ENCODE results near the gene TMCO6. TPM values are rescaled to one million over a fixed set of nuclear protein-coding genes. Genes with fewer than 3 reads are reported as not detected.

Gene TMCO6
- total and polyA plus RNA-seq, 2 of the 4 experiments (the other 2 are of a cell fraction) = 6.6 to 10.6 TPM

- Histone ChIP-seq H3K4ac (ENCODE audit: low read depth, low read length) (no peak overlapping the region), H3K9me1 (ENCODE audit: insufficient read depth, low read length) (peaks cover 4% of the 10 kb centered on the region), H2BK120ac (ENCODE audit: low read depth, low read length) (no peak overlapping the region), H3K18ac (ENCODE audit: low read depth, low read length) (no peak overlapping the region), H2BK20ac (ENCODE audit: low read depth, low read length) (no peak overlapping the region), H2AK9ac (replicated peaks; ENCODE audit: low read depth, low read length, poor library complexity) (no peak overlapping the region), H3K9me3 (ENCODE audit: control insufficient read depth, insufficient read depth, low read length) (no peaks in the 10 kb centered on the region), H3K4me2 (ENCODE audit: low read depth, low read length) (no peak overlapping the region), H4K20me1 (ENCODE audit: insufficient read depth, low read length) (no peaks in the 10 kb centered on the region), H3K27ac (ENCODE audit: insufficient read depth, low read length) (no peak overlapping the region), H3K56ac (ENCODE audit: extremely low read depth, insufficient read depth, low read length) (no peak overlapping the region), H2BK15ac (ENCODE audit: low read depth, low read length) (no peak overlapping the region), H3K36me3 (ENCODE audit: control insufficient read depth, insufficient read depth, low read length) (no peaks in the 10 kb centered on the region), H4K91ac (ENCODE audit: insufficient read depth, low read depth, low read length) (no peak overlapping the region), H2BK5ac (ENCODE audit: low read depth, low read length, poor library complexity, severe bottlenecking) (no peak overlapping the region), H2AK5ac (ENCODE audit: low read depth, low read length) (no peak overlapping the region; the same call in 1 of the 2 replicates), H4K8ac (ENCODE audit: low read depth in 2 of 2, low read length in 2 of 2) (no peak overlapping the region), H3K27me3 (ENCODE audit: control insufficient read depth, insufficient read depth, low read length) (peaks cover 15% of the 10 kb centered on the region), H3K23ac (ENCODE audit: low read depth, low read length) (no peak overlapping the region), H3K4me3 (ENCODE audit: insufficient read depth, low read depth, low read length) (no peak overlapping the region), H3K9ac (ENCODE audit: low read depth, low read length) (no peak overlapping the region), H2AFZ (replicated peaks; ENCODE audit: low read length, poor library complexity) (no peak overlapping the region), H3K4me1 (ENCODE audit: control insufficient read depth, insufficient read depth, low read length) (peaks cover 8% of the 10 kb centered on the region), H3K14ac (replicated peaks; ENCODE audit: low read depth, low read length) (no peak overlapping the region), H3K79me1 (ENCODE audit: low read depth in 1 of 2, low read length in 2 of 2) (peaks cover 6 to 9% of the 10 kb centered on the region in 2 experiments), H4K5ac (ENCODE audit: low read depth, low read length) (no peak overlapping the region)
- dilution Hi-C loops (cut with HindIII; ENCODE audit: low sequenced_read_pairs, unreplicated experiment) = no loop called here
- DNase-seq (no peak), ATAC-seq (ENCODE audit: low read depth) (no peak)
- POLR2A ChIA-PET (ENCODE audit: unreplicated experiment) = interaction anchor here (0.6 kb wide), 1 partner anchor 269 kb away, joined by 3 read pairs; no protein-coding TSS in a partner anchor
- in situ Hi-C loops (cut with MboI; ENCODE audit: low sequenced_read_pairs) = no loop called here
- CTCF ChIA-PET = interaction anchor here (0.6 to 1.4 kb wide), 4 partner anchors 9 to 88 kb away, joined by 3 to 8 read pairs (median 4); partner anchors contain the start of genes EIF4EBP3 and SRA1
- intact Hi-C loops (cut with micrococcal nuclease) = loop anchor here (1.0 to 10.0 kb wide), 4 partner anchors 60 to 391 kb away; partner anchors contain the start of genes APBB3 and SLC35A4
- no TSS peak for BruUV-seq (replicated peaks)
- 100% methylated on average over 1 of the region's 8 CpGs; no CpG with 5 or more reads in 1 of the 2 experiments for WGBS, 2 experiments (ENCODE audit: extremely low coverage in 2 of 2, insufficient read length in 1 of 2)
- TF ChIP-seq BHLHE40 (IDR thresholded peaks at IDR 0.05; ENCODE audit: low read depth, low read length) = no peak
- no peak for TF ChIP-seq MAFK (IDR thresholded peaks at IDR 0.05; ENCODE audit: low read depth, low read length)
- no peak for TF ChIP-seq MXI1 (IDR thresholded peaks at IDR 0.05; ENCODE audit: borderline replicate concordance, low read depth, low read length)
- no peak for TF ChIP-seq RCOR1 (IDR thresholded peaks at IDR 0.05; ENCODE audit: insufficient replicate concordance, low read length)
- TF ChIP-seq RFX5 (IDR thresholded peaks at IDR 0.05; ENCODE audit: low read depth, low read length) = no peak
- no peak for TF ChIP-seq ELK1 (IDR thresholded peaks at IDR 0.05; ENCODE audit: borderline replicate concordance, low read depth, low read length)
- no peak for TF ChIP-seq MAZ (IDR thresholded peaks at IDR 0.05; ENCODE audit: borderline replicate concordance, low read depth, low read length)
- TF ChIP-seq RAD21 (IDR thresholded peaks at IDR 0.05; ENCODE audit: low read length) = no peak
- no peak for TF ChIP-seq POLR2A (IDR thresholded peaks at IDR 0.05; ENCODE audit: low read depth, low read length)
- TF ChIP-seq NFE2L2 (IDR thresholded peaks at IDR 0.05; ENCODE audit: low read depth, low read length) = no peak
- no peak for TF ChIP-seq SMC3 (IDR thresholded peaks at IDR 0.05; ENCODE audit: low read depth, low read length)
- TF ChIP-seq CTCF (conservative IDR thresholded peaks at IDR 0.05; ENCODE audit: low read depth, low read length) = no peak
- TF ChIP-seq FOS (IDR thresholded peaks at IDR 0.05; ENCODE audit: low read depth, low read length) = no peak
- no peak for TF ChIP-seq CHD1 (IDR thresholded peaks at IDR 0.05; ENCODE audit: low read depth, low read length)
Observed at GRCh38 chr5:140635291-140636257, 3.7 kb upstream of the TMCO6 start.

Data from IMR-90 (cell line).